GM23248 (cell line): ENCODE results near the gene JPT2. TPM values are rescaled to one million over a fixed set of nuclear protein-coding genes. Genes with fewer than 3 reads are reported as not detected.

ENCODE experiments used
- DNase-seq: peaks from one replicate; pipeline ENCODE4 v3.0.0-alpha.2; 2015
- H2AFZ ChIP-seq: fragments of 200-600 bp; sonication (generic); 2 replicates; pipeline ENCODE4 v1.6.1; 2016; ENCODE audit warnings: antibody characterized with exemption
- H3F3A ChIP-seq: fragments of 200-600 bp; sonication (generic); 2 replicates; pipeline ENCODE4 v1.6.1; 2016; ENCODE audit warnings: mild to moderate bottlenecking, antibody characterized with exemption, mixed run types; ENCODE audit not compliant: insufficient read depth
- H3K27ac ChIP-seq: fragments of 200-600 bp; sonication (generic); 2 replicates; pipeline ENCODE4 v1.5.1; 2016; ENCODE audit warnings: mild to moderate bottlenecking
- H3K27me3 ChIP-seq: fragments of 200-600 bp; sonication (generic); replicated peaks from 2 replicates; pipeline ENCODE4 v1.6.1; 2016; ENCODE audit warnings: mild to moderate bottlenecking; ENCODE audit not compliant: insufficient read depth
- H3K36me3 ChIP-seq: fragments of 200-600 bp; sonication (generic); 2 replicates; pipeline ENCODE4 v1.6.1; 2016; ENCODE audit warnings: low read depth, mild to moderate bottlenecking
- H3K4me1 ChIP-seq: fragments of 200-600 bp; sonication (generic); 2 replicates; pipeline ENCODE4 v1.6.1; 2016; ENCODE audit warnings: mild to moderate bottlenecking; ENCODE audit not compliant: insufficient read depth
- H3K4me2 ChIP-seq: fragments of 200-600 bp; sonication (generic); one replicate; pipeline ENCODE4 v1.6.1; 2016; ENCODE audit warnings: mild to moderate bottlenecking; ENCODE audit not compliant: unreplicated experiment
- H3K4me3 ChIP-seq: fragments of 200-600 bp; sonication (generic); 2 replicates; pipeline ENCODE4 v1.5.1; 2016; ENCODE audit warnings: mild to moderate bottlenecking
- H3K79me2 ChIP-seq: fragments of 200-600 bp; sonication (generic); 2 replicates; pipeline ENCODE4 v1.6.1; 2016; ENCODE audit warnings: mild to moderate bottlenecking; ENCODE audit not compliant: insufficient read depth
- H3K9ac ChIP-seq: fragments of 200-600 bp; sonication (generic); 2 replicates; pipeline ENCODE4 v1.6.1; 2016; ENCODE audit warnings: mild to moderate bottlenecking
- H3K9me2 ChIP-seq: fragments of 200-600 bp; sonication (generic); 2 replicates; pipeline ENCODE4 v1.6.1; 2016; ENCODE audit warnings: mixed run types, mild to moderate bottlenecking, moderate library complexity; ENCODE audit not compliant: insufficient read depth
- H3K9me3 ChIP-seq: fragments of 200-600 bp; sonication (generic); one replicate; pipeline ENCODE4 v1.6.1; 2017; ENCODE audit warnings: low read depth
- H4K20me1 ChIP-seq: fragments of 200-600 bp; sonication (generic); 2 replicates; pipeline ENCODE4 v1.6.0; 2016; ENCODE audit not compliant: insufficient read depth
- EZH2 ChIP-seq: fragments of 200-600 bp; sonication (generic); IDR thresholded peaks from 2 replicates; pipeline ENCODE4 v1.6.1; 2018; ENCODE audit warnings: antibody characterized with exemption, mild to moderate bottlenecking; ENCODE audit not compliant: insufficient read depth, poor library complexity, severe bottlenecking
- EZH2phosphoT487 ChIP-seq: fragments of 200-600 bp; sonication (generic); IDR thresholded peaks from 2 replicates; pipeline ENCODE4 v1.6.1; 2018; ENCODE audit warnings: antibody characterized with exemption, moderate library complexity, mild to moderate bottlenecking, low read depth; ENCODE audit not compliant: insufficient read depth
- whole genome bisulfite sequencing, 2 experiments: methylation state at CpG; one replicate each; pipeline ENCODE4 v1.1.6; 2015 to 2017; ENCODE audit warnings: low lambda C conversion rate in 2 of 2, low coverage in 1 of 2; ENCODE audit errors: missing lambda C conversion rate in 2 of 2; 5-methylcytosine and 5-hydroxymethylcytosine counted together
- in situ Hi-C: fragments of 300-500 bp; cut with MboI; formaldehyde crosslinking; loops from 2 replicates; pipeline ENCODE4 v1.15.0; 2020
- polyA plus RNA-seq: library from polyadenylated mRNA; unstranded; fragments of >200 nt; fragmentation: Nextera tagmentation; extraction: Ambion mirVana; gene quantifications from 2 replicates; pipeline ENCODE4 v1.2.1, GENCODE V29; 2016
- total RNA-seq: library from RNA; depleted of rRNA; stranded (reverse); fragments of >200 nt; shearing (Covaris generic); gene quantifications from 2 replicates; pipeline ENCODE4 v1.2.3, GENCODE V29; 2014

The JPT2 gene
- total and polyA plus RNA-seq, 2 experiments from 2014 or later = 8.0 to 51.8 TPM

GRCh38 chr16:1709356-1709755 is 31.3 kb downstream of the JPT2 start:
- Histone ChIP-seq H3K4me1 (peaks cover 26% of the 10 kb centered on the region), H3K79me2 (peaks cover 82% of the 10 kb centered on the region), H3K9me3 (no peaks in the 10 kb centered on the region), H4K20me1 (peaks cover 6% of the 10 kb centered on the region), H3K4me3 (0 out of 2 replicates have a peak overlapping the region, but pooled peaks have one; percentile 8), H3F3A (peaks cover 25% of the 10 kb centered on the region), H3K4me2 (peak overlapping the region; percentile 99), H2AFZ (no peak overlapping the region), H3K27ac (peak overlapping the region; percentile 86), H3K27me3 (no peaks in the 10 kb centered on the region), H3K36me3 (no peaks in the 10 kb centered on the region), H3K9me2 (no peaks in the 10 kb centered on the region), H3K9ac (peak overlapping the region; percentile 95; the same call in 1 of the 2 replicates)
- no peak for TF ChIP-seq EZH2
- TF ChIP-seq EZH2phosphoT487 = no peak
- DNase-seq = no peak
- WGBS, 2 experiments = 80% methylated on average over 15 of the region's 15 CpGs
- in situ Hi-C loops = no loop called here

- 89 to 91% methylated on average over 17 of the region's 17 CpGs for WGBS, 2 experiments
- H3K79me2 ChIP-seq = peaks cover 98% of the 10 kb centered on the region
- no peaks in the 10 kb centered on the region for H3K27me3 ChIP-seq
- H2AFZ ChIP-seq = no peak overlapping the region
- no peak overlapping the region for H3K9ac ChIP-seq
- no peak overlapping the region for H3K4me2 ChIP-seq
- no peaks in the 10 kb centered on the region for H3K9me2 ChIP-seq
- DNase-seq = no peak
- no peak overlapping the region for H3K27ac ChIP-seq
- peaks cover 6% of the 10 kb centered on the region for H4K20me1 ChIP-seq
- peaks cover 23% of the 10 kb centered on the region for H3K4me1 ChIP-seq
- H3F3A ChIP-seq = peaks cover 13% of the 10 kb centered on the region; the same call in 1 of the 2 replicates
- H3K4me3 ChIP-seq = no peak overlapping the region
- TF ChIP-seq EZH2phosphoT487 = no peak
- no peaks in the 10 kb centered on the region for H3K36me3 ChIP-seq
- H3K9me3 ChIP-seq = no peaks in the 10 kb centered on the region
- in situ Hi-C loops = no loop called here
Observed at GRCh38 chr16:1710811-1711507, 32.9 kb downstream of the JPT2 start.

- 62 to 69% methylated on average over 11 to 14 of the region's 14 CpGs for WGBS, 2 experiments
- H4K20me1 ChIP-seq = peaks cover 4% of the 10 kb centered on the region
- no peak overlapping the region for H3K9ac ChIP-seq
- no peak overlapping the region for H3K4me2 ChIP-seq
- TF ChIP-seq EZH2phosphoT487 (no peak), EZH2 (no peak)
- H3F3A ChIP-seq = peaks cover 5% of the 10 kb centered on the region; the same call in 1 of the 2 replicates
- no peaks in the 10 kb centered on the region for H3K36me3 ChIP-seq
- H3K27me3 ChIP-seq = no peaks in the 10 kb centered on the region
- no peaks in the 10 kb centered on the region for H3K9me3 ChIP-seq
- no peak overlapping the region for H3K4me3 ChIP-seq
- H2AFZ ChIP-seq = no peak overlapping the region
- in situ Hi-C loops = no loop called here
- peaks cover 100% of the 10 kb centered on the region for H3K79me2 ChIP-seq
- peak; percentile 42 for DNase-seq
- no peak overlapping the region for H3K27ac ChIP-seq
- peaks cover 19% of the 10 kb centered on the region for H3K4me1 ChIP-seq
- no peaks in the 10 kb centered on the region for H3K9me2 ChIP-seq
Observed at GRCh38 chr16:1712791-1713261, 34.7 kb downstream of the JPT2 start.

- H3K27me3 ChIP-seq = no peaks in the 10 kb centered on the region
- in situ Hi-C loops = no loop called here
- 89 to 91% methylated on average over 7 of the region's 7 CpGs for whole genome bisulfite sequencing, 2 experiments
- no peak overlapping the region for H3K9ac ChIP-seq
- peaks cover 3% of the 10 kb centered on the region for H4K20me1 ChIP-seq
- peaks cover 100% of the 10 kb centered on the region for H3K79me2 ChIP-seq
- H3K4me3 ChIP-seq = no peak overlapping the region
- no peaks in the 10 kb centered on the region for H3K9me3 ChIP-seq
- H3F3A ChIP-seq = no peaks in the 10 kb centered on the region; the same call in 1 of the 2 replicates
- TF ChIP-seq EZH2 = no peak
- no peak for TF ChIP-seq EZH2phosphoT487
- H2AFZ ChIP-seq = no peak overlapping the region
- no peaks in the 10 kb centered on the region for H3K9me2 ChIP-seq
- H3K4me2 ChIP-seq = no peak overlapping the region
- H3K4me1 ChIP-seq = peaks cover 14% of the 10 kb centered on the region
- no peaks in the 10 kb centered on the region for H3K36me3 ChIP-seq
- DNase-seq = no peak
- no peak overlapping the region for H3K27ac ChIP-seq
Observed at GRCh38 chr16:1713331-1713730, 35.3 kb downstream of the JPT2 start.
